ENCODE measurements around the gene TUBA3D. TPM values are rescaled to one million over a fixed set of nuclear protein-coding genes. Genes with fewer than 3 reads are reported as not detected.
A peak's percentile ranks its signal among the peaks of the same experiment; 100 is the strongest.
"Not testable (repeated sequence)": the region's sequence is repeated elsewhere in the genome, so short reads cannot be mapped to it uniquely, and the experiment has no call there.

TUBA3D gene
- polyA plus RNA-seq, 2 of the 4 experiments (the other 2 are of a cell fraction): not detected

DNA sequence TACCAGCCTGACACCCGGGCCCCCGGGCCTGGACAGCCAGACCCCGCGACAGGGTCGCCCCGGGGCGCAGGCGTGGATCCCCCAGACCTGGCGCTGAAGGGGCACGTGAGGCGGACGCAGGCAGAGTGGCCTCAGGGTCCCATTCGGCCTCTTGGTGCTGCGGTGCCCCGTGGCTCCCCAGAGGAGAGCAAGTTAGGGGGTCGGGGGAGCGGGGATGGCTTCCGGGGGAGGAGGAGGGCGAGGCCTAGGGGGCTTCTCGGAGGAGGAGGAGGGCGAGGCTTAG is 30.5 kb upstream of the TUBA3D start:
- H3K4me2 ChIP-seq; H3K4me1 ChIP-seq; H3K27ac ChIP-seq; H3K9me3 ChIP-seq; CTCF ChIA-PET; POLR2A ChIA-PET; ATAC-seq; DNase-seq (ENCODE audit: low read depth in 1 of 2, low spot score in 1 of 2); H3K4me3 ChIP-seq; FAIRE-seq: not testable (repeated sequence)
- WGBS (ENCODE audit: missing lambda C conversion rate): no CpG with 5 or more reads among the region's 21 CpGs

DNA sequence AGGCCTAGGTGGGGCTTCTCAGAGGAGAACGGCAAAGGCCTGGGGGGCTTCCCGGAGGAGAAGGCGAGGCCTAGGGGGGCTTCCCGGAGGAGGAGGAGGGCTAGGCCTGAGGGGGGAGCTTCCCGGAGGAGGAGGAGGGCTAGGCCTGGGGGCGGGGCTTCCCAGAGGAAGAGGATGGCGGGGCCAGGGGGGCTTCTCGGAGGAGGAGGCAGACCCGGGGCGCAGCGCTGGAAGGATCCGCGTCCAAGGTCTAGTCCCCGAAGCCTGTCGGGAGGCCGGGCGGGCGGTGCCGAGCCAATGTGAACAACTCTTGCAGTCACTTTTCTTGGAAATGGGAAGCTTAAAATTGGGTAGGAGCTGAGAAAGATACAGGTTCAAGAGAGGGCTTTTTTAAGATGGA is 30.0 kb upstream of the TUBA3D start:
- ATAC-seq: no peak
- DNase-seq (ENCODE audit: low read depth in 1 of 2, low spot score in 1 of 2): no peak
- POLR2A ChIA-PET: no interaction called here
- H3K9me3 ChIP-seq: no peaks in the 10 kb centered on the region
- 78% methylated on average over 7 of the region's 19 CpGs for WGBS (ENCODE audit: missing lambda C conversion rate)
- CTCF ChIA-PET: no interaction called here
- H3K27ac ChIP-seq: no peak overlapping the region
- H3K4me2 ChIP-seq: no peak overlapping the region
- no peak for FAIRE-seq
- TF ChIP-seq CHD4 (IDR thresholded peaks at IDR 0.05; ENCODE audit: borderline replicate concordance) (no peak), MAZ (IDR thresholded peaks at IDR 0.05; ENCODE audit: borderline replicate concordance, low read depth, low read length) (no peak), MAFK (IDR thresholded peaks at IDR 0.05; ENCODE audit: partially characterized antibody) (no peak), HOXB13 (CRISPR knock-in tag; IDR thresholded peaks at IDR 0.05; ENCODE audit: low read depth) (no peak), PHF8 (IDR thresholded peaks at IDR 0.05; ENCODE audit: borderline replicate concordance, low read depth) (no peak), TFCP2L1 (CRISPR knock-in tag; IDR thresholded peaks at IDR 0.05) (no peak), CBX2 (IDR thresholded peaks at IDR 0.05; ENCODE audit: borderline replicate concordance, low read depth) (no peak)
- no peak overlapping the region for H3K4me3 ChIP-seq
- no peaks in the 10 kb centered on the region for H3K4me1 ChIP-seq

- H3K4me1 ChIP-seq; FAIRE-seq; POLR2A ChIA-PET; H3K4me2 ChIP-seq; H3K4me3 ChIP-seq; ATAC-seq; CTCF ChIA-PET; H3K27ac ChIP-seq; DNase-seq (ENCODE audit: low read depth in 1 of 2, low spot score in 1 of 2); H3K9me3 ChIP-seq: not testable (repeated sequence)
- WGBS (ENCODE audit: missing lambda C conversion rate): 59% methylated on average over 9 of the region's 9 CpGs
- TF ChIP-seq ZC3H11A (IDR thresholded peaks at IDR 0.05): peak; percentile 74
Observed at GRCh38 chr2:131447981-131448380, 27.9 kb upstream of the TUBA3D start.

DNA sequence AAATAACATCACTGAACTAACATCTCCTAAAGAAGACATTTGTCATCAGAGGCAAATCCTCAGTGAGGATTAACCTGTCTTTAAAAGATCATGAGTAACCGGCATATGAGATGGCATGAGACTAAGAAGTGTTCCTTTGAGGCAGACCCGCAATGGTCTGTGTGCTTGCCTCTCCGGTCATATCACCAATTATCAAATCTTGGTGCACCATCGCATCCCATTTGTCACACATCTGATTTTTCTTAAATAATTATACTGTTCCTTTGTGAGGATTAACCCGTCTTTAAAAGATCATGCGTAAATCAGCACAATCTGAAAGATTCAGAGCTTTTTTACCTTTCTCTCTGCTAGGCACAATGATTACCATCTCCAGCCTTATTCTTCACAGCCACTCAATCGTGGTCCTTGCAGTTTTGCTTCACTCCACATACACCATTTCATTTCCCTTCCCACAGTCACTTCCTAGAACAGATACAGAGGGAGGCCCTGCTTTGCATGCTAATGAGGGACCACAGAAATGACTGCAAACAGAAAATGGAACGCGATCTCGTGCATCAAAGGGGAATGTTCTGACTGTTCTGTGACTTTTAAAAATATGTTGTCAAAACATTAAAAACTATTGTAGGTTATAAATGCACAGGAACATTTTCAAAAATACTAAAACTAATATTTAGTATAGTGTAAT is 24.5 kb upstream of the TUBA3D start:
- H3K4me3 ChIP-seq; POLR2A ChIA-PET; H3K9me3 ChIP-seq; FAIRE-seq; H3K4me2 ChIP-seq; DNase-seq (ENCODE audit: low read depth in 1 of 2, low spot score in 1 of 2); H3K4me1 ChIP-seq; H3K27ac ChIP-seq; ATAC-seq; CTCF ChIA-PET: not testable (repeated sequence)
- 18% methylated on average over 10 of the region's 10 CpGs for WGBS (ENCODE audit: missing lambda C conversion rate)

- H3K4me3 ChIP-seq; CTCF ChIA-PET; POLR2A ChIA-PET; FAIRE-seq; ATAC-seq; H3K27ac ChIP-seq; H3K9me3 ChIP-seq; H3K4me1 ChIP-seq; DNase-seq (ENCODE audit: low read depth in 1 of 2, low spot score in 1 of 2); H3K4me2 ChIP-seq: not testable (repeated sequence)
- 39% methylated on average over 2 of the region's 2 CpGs for whole genome bisulfite sequencing (ENCODE audit: missing lambda C conversion rate)
Observed at GRCh38 chr2:131454914-131455313, 21.0 kb upstream of the TUBA3D start.

- DNase-seq (ENCODE audit: low read depth in 1 of 2, low spot score in 1 of 2); H3K4me3 ChIP-seq; H3K4me2 ChIP-seq; H3K27ac ChIP-seq; H3K9me3 ChIP-seq; FAIRE-seq; H3K4me1 ChIP-seq; ATAC-seq; POLR2A ChIA-PET; CTCF ChIA-PET: not testable (repeated sequence)
- 87% methylated on average over 10 of the region's 10 CpGs for WGBS (ENCODE audit: missing lambda C conversion rate)
Observed at GRCh38 chr2:131467722-131468121, 8.2 kb upstream of the TUBA3D start.

DNA sequence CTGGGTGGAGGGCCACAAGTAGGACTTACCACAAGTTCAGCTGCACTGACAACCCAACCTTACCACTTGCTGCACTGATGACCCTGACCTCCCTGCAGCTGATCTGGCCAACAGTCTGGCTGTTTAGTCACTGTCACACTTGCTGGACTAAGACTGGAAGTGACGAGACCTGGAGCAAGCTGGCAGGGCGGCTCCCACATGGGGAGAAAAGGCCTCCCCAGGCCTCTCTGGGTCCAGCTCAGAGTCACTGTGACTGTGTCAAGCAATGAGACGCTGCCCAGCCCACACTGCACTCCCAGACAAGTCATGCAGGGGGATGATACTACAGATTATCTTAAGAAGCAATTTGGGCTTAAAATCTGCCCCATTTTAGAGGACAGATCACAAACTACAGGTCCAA is 5.0 kb upstream of the TUBA3D start:
- H3K9me3 ChIP-seq; ATAC-seq; FAIRE-seq; DNase-seq (ENCODE audit: low read depth in 1 of 2, low spot score in 1 of 2); H3K4me2 ChIP-seq; H3K4me1 ChIP-seq; H3K4me3 ChIP-seq; POLR2A ChIA-PET; H3K27ac ChIP-seq: not testable (repeated sequence)
- CTCF ChIA-PET: interaction anchor here (0.7 to 1.0 kb wide), 2 partner anchors 22 to 50 kb away, joined by 3 read pairs; no protein-coding TSS in a partner anchor
- WGBS (ENCODE audit: missing lambda C conversion rate): 87% methylated on average over 3 of the region's 3 CpGs

GRCh38 chr2:131471624-131472023 is 4.3 kb upstream of the TUBA3D start:
- POLR2A ChIA-PET; DNase-seq (ENCODE audit: low read depth in 1 of 2, low spot score in 1 of 2); H3K27ac ChIP-seq; H3K4me1 ChIP-seq; FAIRE-seq; H3K4me2 ChIP-seq; H3K9me3 ChIP-seq; H3K4me3 ChIP-seq: not testable (repeated sequence)
- CTCF ChIA-PET: interaction anchor here (1.0 kb wide), 1 partner anchor 21 kb away, joined by 3 read pairs; no protein-coding TSS in a partner anchor
- ATAC-seq: peak; percentile 46 to 53; a peak in 5 of 6 replicates
- 100% methylated on average over 1 of the region's 8 CpGs for WGBS (ENCODE audit: missing lambda C conversion rate)

GRCh38 chr2:131473266-131473665 is 2.7 kb upstream of the TUBA3D start:
- not testable (repeated sequence) for H3K9me3 ChIP-seq, FAIRE-seq
- CTCF ChIA-PET: interaction anchor here (1.1 kb wide), 1 partner anchor 20 kb away, joined by 3 read pairs; no protein-coding TSS in a partner anchor

GRCh38 chr2:131476363-131476762 is 444 bp downstream of the TUBA3D start:
- FAIRE-seq; H3K27ac ChIP-seq; H3K4me1 ChIP-seq; H3K4me2 ChIP-seq; H3K9me3 ChIP-seq; DNase-seq (ENCODE audit: low read depth in 1 of 2, low spot score in 1 of 2); H3K4me3 ChIP-seq; ATAC-seq; POLR2A ChIA-PET: not testable (repeated sequence)
- CTCF ChIA-PET: interaction anchor here (1.2 kb wide), 1 partner anchor 16 kb away, joined by 4 read pairs; the partner anchor contains the start of gene MZT2A
- 95% methylated on average over 25 of the region's 25 CpGs for WGBS (ENCODE audit: missing lambda C conversion rate)

More at GRCh38 chr2:131473266-131473665, 2.7 kb upstream of the TUBA3D start:
- H3K4me3 ChIP-seq; H3K4me2 ChIP-seq; H3K4me1 ChIP-seq; DNase-seq (ENCODE audit: low read depth in 1 of 2, low spot score in 1 of 2); POLR2A ChIA-PET; H3K27ac ChIP-seq; ATAC-seq: not testable (repeated sequence)
- WGBS (ENCODE audit: missing lambda C conversion rate): 91% methylated on average over 2 of the region's 2 CpGs

Data from A549 (cell line).